HEK293 (cell line): Measurements from ENCODE around the gene POLR1B.
A peak's percentile ranks its signal among the peaks of the same experiment; 100 is the strongest.

ENCODE experiments used
- GFI1B ChIP-seq: fragments of 450-650 bp; formaldehyde crosslinking; IDR thresholded peaks from 2 replicates; pipeline ENCODE4 v1.5.1; 2016; ENCODE audit warnings: missing biosample characterization, missing genetic modification characterization
- GLIS1 ChIP-seq: fragments of 450-650 bp; formaldehyde crosslinking; IDR thresholded peaks from 2 replicates; pipeline ENCODE4 v1.5.1; 2016; ENCODE audit warnings: missing biosample characterization, missing genetic modification characterization
- HOXC10 ChIP-seq: sonication (generic); formaldehyde crosslinking; IDR thresholded peaks from 2 replicates; pipeline ENCODE4 v1.8.1; 2023; ENCODE audit warnings: mild to moderate bottlenecking, missing genetic modification reagents
- MZF1 ChIP-seq: fragments of 450-650 bp; formaldehyde crosslinking; IDR thresholded peaks from 2 replicates; pipeline ENCODE4 v1.5.1; 2017; ENCODE audit warnings: missing biosample characterization, missing genetic modification characterization, borderline replicate concordance
- OSR2 ChIP-seq: fragments of 450-650 bp; formaldehyde crosslinking; IDR thresholded peaks from 2 replicates; pipeline ENCODE4 v1.5.1; 2016; ENCODE audit warnings: missing biosample characterization, missing genetic modification characterization
- PRDM2 ChIP-seq: fragments of 450-650 bp; formaldehyde crosslinking; IDR thresholded peaks from 2 replicates; pipeline ENCODE4 v1.5.1; 2016; ENCODE audit warnings: missing biosample characterization, missing genetic modification characterization, borderline replicate concordance
- SALL2 ChIP-seq: fragments of 450-650 bp; formaldehyde crosslinking; IDR thresholded peaks from 2 replicates; pipeline ENCODE4 v1.5.0; 2017; ENCODE audit warnings: missing biosample characterization, mild to moderate bottlenecking, missing genetic modification characterization, borderline replicate concordance
- SCRT2 ChIP-seq: fragments of 450-650 bp; formaldehyde crosslinking; IDR thresholded peaks from 2 replicates; pipeline ENCODE4 v1.5.1; 2016; ENCODE audit warnings: missing biosample characterization, missing genetic modification characterization
- SP3 ChIP-seq: fragments of 450-650 bp; formaldehyde crosslinking; IDR thresholded peaks from 2 replicates; pipeline ENCODE4 v1.5.1; 2016; ENCODE audit warnings: missing biosample characterization, missing genetic modification characterization
- TCF7L2 ChIP-seq: IDR thresholded peaks from 2 replicates; pipeline ENCODE4 v1.6.1; 2011; ENCODE audit warnings: low read depth, mild to moderate bottlenecking, inconsistent platforms, low read length, moderate library complexity, borderline replicate concordance
- ZBTB17 ChIP-seq: fragments of 450-650 bp; formaldehyde crosslinking; IDR thresholded peaks from 2 replicates; pipeline ENCODE4 v1.5.1; 2016; ENCODE audit warnings: missing biosample characterization, missing genetic modification characterization
- ZBTB7A ChIP-seq: fragments of 450-650 bp; formaldehyde crosslinking; IDR thresholded peaks from 2 replicates; pipeline ENCODE4 v1.5.1; 2016; ENCODE audit warnings: low read depth, missing biosample characterization, missing genetic modification characterization
- ZBTB8A ChIP-seq: fragments of 450-650 bp; formaldehyde crosslinking; IDR thresholded peaks from 2 replicates; pipeline ENCODE4 v1.5.1; 2016; ENCODE audit warnings: missing biosample characterization, missing genetic modification characterization
- ZEB2 ChIP-seq: fragments of 450-650 bp; formaldehyde crosslinking; IDR thresholded peaks from 2 replicates; pipeline ENCODE4 v1.5.1; 2016; ENCODE audit warnings: missing biosample characterization, missing genetic modification characterization
- ZFP69B ChIP-seq: fragments of 450-650 bp; formaldehyde crosslinking; IDR thresholded peaks from 2 replicates; pipeline ENCODE4 v1.5.1; 2016; ENCODE audit warnings: missing biosample characterization, missing genetic modification characterization
- ZNF112 ChIP-seq: fragments of 450-650 bp; formaldehyde crosslinking; IDR thresholded peaks from 2 replicates; pipeline ENCODE4 v1.5.0; 2017; ENCODE audit warnings: missing biosample characterization, missing genetic modification characterization
- ZNF138 ChIP-seq: fragments of 450-650 bp; formaldehyde crosslinking; IDR thresholded peaks from 2 replicates; pipeline ENCODE4 v1.5.1; 2016; ENCODE audit warnings: missing biosample characterization, missing genetic modification characterization, borderline replicate concordance
- ZNF19 ChIP-seq: fragments of 450-650 bp; formaldehyde crosslinking; IDR thresholded peaks from 2 replicates; pipeline ENCODE4; 2016; ENCODE audit warnings: missing biosample characterization, missing genetic modification characterization, low read depth
- ZNF23 ChIP-seq: fragments of 450-650 bp; formaldehyde crosslinking; IDR thresholded peaks from 2 replicates; pipeline ENCODE4 v1.5.1; 2016; ENCODE audit warnings: missing biosample characterization, missing genetic modification characterization, borderline replicate concordance
- ZNF341 ChIP-seq: fragments of 450-650 bp; formaldehyde crosslinking; IDR thresholded peaks from 2 replicates; pipeline ENCODE4; 2016; ENCODE audit warnings: low read depth, missing biosample characterization, missing genetic modification characterization
- ZNF394 ChIP-seq: fragments of 450-650 bp; formaldehyde crosslinking; IDR thresholded peaks from 2 replicates; pipeline ENCODE4 v1.5.1; 2016; ENCODE audit warnings: missing biosample characterization, missing genetic modification characterization, mild to moderate bottlenecking, moderate library complexity, borderline replicate concordance
- ZNF398 ChIP-seq: fragments of 450-650 bp; formaldehyde crosslinking; IDR thresholded peaks from 2 replicates; pipeline ENCODE4 v1.5.1; 2017; ENCODE audit warnings: missing biosample characterization, missing genetic modification characterization
- ZNF639 ChIP-seq: fragments of 450-650 bp; formaldehyde crosslinking; IDR thresholded peaks from 2 replicates; pipeline ENCODE4 v1.5.1; 2016; ENCODE audit warnings: missing biosample characterization, missing genetic modification characterization
- ZNF654 ChIP-seq: fragments of 450-650 bp; formaldehyde crosslinking; IDR thresholded peaks from 2 replicates; pipeline ENCODE4 v1.5.1; 2016; ENCODE audit warnings: low read depth, missing biosample characterization, missing genetic modification characterization
- ZNF660 ChIP-seq: fragments of 450-650 bp; IDR thresholded peaks from 2 replicates; pipeline ENCODE4 v1.5.1; 2018; ENCODE audit warnings: missing biosample characterization, mild to moderate bottlenecking, missing genetic modification characterization
- ZNF792 ChIP-seq: fragments of 450-650 bp; formaldehyde crosslinking; IDR thresholded peaks from 2 replicates; pipeline ENCODE4 v1.5.1; 2016; ENCODE audit warnings: missing biosample characterization, missing genetic modification characterization
- ZNF837 ChIP-seq: fragments of 450-650 bp; formaldehyde crosslinking; IDR thresholded peaks from 2 replicates; pipeline ENCODE4 v1.5.1; 2016; ENCODE audit warnings: missing biosample characterization, missing genetic modification characterization
- ZNF843 ChIP-seq: fragments of 450-650 bp; formaldehyde crosslinking; IDR thresholded peaks from 2 replicates; pipeline ENCODE4 v1.5.1; 2016; ENCODE audit warnings: missing biosample characterization, missing genetic modification characterization
- TF ChIP-seq, protein P1 (sequence below): fragments of 450-650 bp; formaldehyde crosslinking; IDR thresholded peaks from 2 replicates; pipeline ENCODE4 v1.5.1; 2016; ENCODE audit warnings: missing biosample characterization, missing genetic modification characterization

Gene POLR1B

GRCh38 chr2:112584134-112584890 lies 42.0 kb downstream of the POLR1B start, which contains the start of gene CHCHD5 (continued):
- TF ChIP-seq ZNF654 (tag by site-specific recombination) (no peak), TCF7L2 (0 out of 2 replicates have a peak, but pooled peaks have one; percentile 23), ZNF792 (tag by site-specific recombination) (no peak), ZNF112 (no peak), ZNF837 (tag by site-specific recombination) (no peak), ZNF660 (tag by site-specific recombination) (no peak), SP3 (tag by site-specific recombination) (peak; percentile 79), ZNF19 (no peak), GLIS1 (no peak), PRDM2 (tag by site-specific recombination) (no peak), ZNF394 (no peak), SALL2 (no peak), ZNF138 (tag by site-specific recombination) (no peak), ZNF341 (no peak), ZBTB7A (tag by site-specific recombination) (no peak), MZF1 (no peak), HOXC10 (CRISPR knock-in tag) (no peak), ZBTB17 (tag by site-specific recombination) (peak; percentile 91), ZNF398 (tag by site-specific recombination) (no peak), SCRT2 (tag by site-specific recombination) (peak; percentile 22; the same call in 1 of the 2 replicates), ZEB2 (tag by site-specific recombination) (peak; percentile 73; the same call in 1 of the 2 replicates), ZBTB8A (tag by site-specific recombination) (0 out of 2 replicates have a peak, but pooled peaks have one; percentile 23), ZNF23 (no peak), ZFP69B (tag by site-specific recombination) (no peak), ZNF843 (tag by site-specific recombination) (peak; percentile 26; the same call in 1 of the 2 replicates), GFI1B (tag by site-specific recombination) (no peak), ZNF639 (tag by site-specific recombination) (peak; percentile 45; the same call in 1 of the 2 replicates), OSR2 (tag by site-specific recombination) (peak; percentile 52)
- TF ChIP-seq, protein P1, sequence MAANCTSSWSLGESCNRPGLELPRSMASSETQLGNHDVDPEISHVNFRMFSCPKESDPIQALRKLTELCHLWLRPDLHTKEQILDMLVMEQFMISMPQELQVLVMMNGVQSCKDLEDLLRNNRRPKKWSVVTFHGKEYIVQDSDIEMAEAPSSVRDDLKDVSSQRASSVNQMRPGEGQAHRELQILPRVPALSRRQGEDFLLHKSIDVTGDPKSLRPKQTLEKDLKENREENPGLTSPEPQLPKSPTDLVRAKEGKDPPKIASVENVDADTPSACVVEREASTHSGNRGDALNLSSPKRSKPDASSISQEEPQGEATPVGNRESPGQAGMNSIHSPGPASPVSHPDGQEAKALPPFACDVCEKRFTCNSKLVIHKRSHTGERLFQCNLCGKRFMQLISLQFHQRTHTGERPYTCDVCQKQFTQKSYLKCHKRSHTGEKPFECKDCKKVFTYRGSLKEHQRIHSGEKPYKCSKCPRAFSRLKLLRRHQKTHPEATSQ (tag by site-specific recombination), result no peak
